NCI-H748 (cell line): ENCODE measurements around the gene SYN1.

Experiments
- DNase-seq: peaks from one replicate; lab custom pipeline; 2025; ENCODE audit not compliant: unreplicated experiment; lab: John Stamatoyannopoulos, UW

Gene SYN1

GRCh38 chrX:47540754-47541538 is 78.7 kb downstream of the SYN1 start:
- peak; percentile 93 for DNase-seq

DNA sequence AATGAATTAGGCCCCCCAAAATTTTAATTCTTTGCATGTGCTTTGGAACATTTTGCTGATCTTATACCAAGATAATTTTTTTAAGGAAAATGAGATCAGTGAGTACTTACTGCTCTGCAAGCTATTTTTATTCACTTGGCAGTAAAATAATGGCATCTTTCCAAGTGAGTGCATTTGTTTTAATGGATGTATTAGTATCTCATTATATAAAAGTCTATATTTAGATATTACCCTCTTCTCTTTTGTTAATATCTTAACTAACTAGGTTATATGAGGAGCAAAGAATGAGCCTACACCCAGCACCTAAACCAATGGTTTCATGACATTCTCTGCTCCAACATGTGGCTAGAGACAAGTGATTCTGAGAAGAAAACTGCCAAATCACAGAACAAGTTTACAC is 79.8 kb downstream of the SYN1 start:
- no peak for DNase-seq

GRCh38 chrX:47530049-47530448 is 89.6 kb downstream of the SYN1 start:
- no peak for DNase-seq

DNA sequence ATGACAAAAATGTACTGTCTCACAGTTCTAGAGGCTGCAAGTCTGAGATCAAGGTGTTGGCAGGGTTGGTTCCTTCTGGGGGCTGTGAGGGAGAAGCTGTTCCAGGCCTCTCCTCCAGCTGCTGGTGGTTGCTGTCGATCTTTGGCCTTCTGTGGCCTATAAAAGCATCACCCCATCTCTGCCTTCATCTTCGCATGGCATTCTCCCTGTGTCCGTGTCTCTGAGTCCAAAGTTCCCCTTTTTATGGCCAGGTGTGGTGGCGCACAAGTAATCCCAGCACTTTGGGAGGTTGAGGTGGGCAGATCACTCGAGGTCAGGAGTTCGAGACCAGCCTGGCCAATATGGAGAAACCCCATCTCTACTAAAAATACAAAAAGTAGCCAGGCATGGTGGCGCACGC is 90.1 kb downstream of the SYN1 start:
- no peak for DNase-seq

GRCh38 chrX:47523713-47524166 is 95.9 kb downstream of the SYN1 start:
- peak; percentile 35 for DNase-seq

GRCh38 chrX:47523297-47523696 is 96.4 kb downstream of the SYN1 start:
- DNase-seq = peak; percentile 87
